Hepatocyte (in vitro differentiated cells): ENCODE results near the gene DNAJC24.

Experiments
- EZH2 ChIP-seq: fragments of 200-600 bp; sonication (generic); IDR thresholded peaks from 2 replicates; pipeline ENCODE4 v1.6.1; 2016; ENCODE audit warnings: antibody characterized with exemption, mild to moderate bottlenecking, borderline replicate concordance
- EZH2phosphoT487 ChIP-seq: fragments of 200-600 bp; sonication (generic); IDR thresholded peaks from one replicate; pipeline ENCODE4 v1.6.1; 2018; ENCODE audit warnings: antibody characterized with exemption, mild to moderate bottlenecking, low read depth, moderate library complexity; ENCODE audit not compliant: unreplicated experiment, severe bottlenecking
- TF ChIP-seq, protein P1 (sequence below): fragments of 200-600 bp; sonication (generic); IDR thresholded peaks from 2 replicates; pipeline ENCODE4 v1.5.1; 2016; ENCODE audit warnings: antibody characterized with exemption, mild to moderate bottlenecking; ENCODE audit not compliant: poor library complexity

DNA sequence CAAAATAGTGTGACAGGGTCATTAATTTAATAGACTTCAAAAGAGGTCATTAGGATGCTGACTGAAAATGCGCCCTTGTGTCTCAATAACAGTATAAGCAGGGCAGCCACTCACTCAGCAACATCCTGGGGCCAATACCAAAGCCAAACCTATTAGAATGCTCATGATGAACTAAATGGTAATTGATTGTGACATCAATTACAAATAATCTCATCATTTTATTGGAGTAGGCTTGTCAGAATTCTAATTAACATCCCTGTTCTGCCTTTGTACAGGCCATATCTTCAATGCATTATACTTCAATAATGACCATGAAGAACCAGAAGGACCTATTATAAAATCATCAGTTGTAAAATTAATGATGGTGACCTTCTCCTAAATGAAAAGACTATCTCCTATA is 64.2 kb downstream of the DNAJC24 start:
- TF ChIP-seq, protein P1, sequence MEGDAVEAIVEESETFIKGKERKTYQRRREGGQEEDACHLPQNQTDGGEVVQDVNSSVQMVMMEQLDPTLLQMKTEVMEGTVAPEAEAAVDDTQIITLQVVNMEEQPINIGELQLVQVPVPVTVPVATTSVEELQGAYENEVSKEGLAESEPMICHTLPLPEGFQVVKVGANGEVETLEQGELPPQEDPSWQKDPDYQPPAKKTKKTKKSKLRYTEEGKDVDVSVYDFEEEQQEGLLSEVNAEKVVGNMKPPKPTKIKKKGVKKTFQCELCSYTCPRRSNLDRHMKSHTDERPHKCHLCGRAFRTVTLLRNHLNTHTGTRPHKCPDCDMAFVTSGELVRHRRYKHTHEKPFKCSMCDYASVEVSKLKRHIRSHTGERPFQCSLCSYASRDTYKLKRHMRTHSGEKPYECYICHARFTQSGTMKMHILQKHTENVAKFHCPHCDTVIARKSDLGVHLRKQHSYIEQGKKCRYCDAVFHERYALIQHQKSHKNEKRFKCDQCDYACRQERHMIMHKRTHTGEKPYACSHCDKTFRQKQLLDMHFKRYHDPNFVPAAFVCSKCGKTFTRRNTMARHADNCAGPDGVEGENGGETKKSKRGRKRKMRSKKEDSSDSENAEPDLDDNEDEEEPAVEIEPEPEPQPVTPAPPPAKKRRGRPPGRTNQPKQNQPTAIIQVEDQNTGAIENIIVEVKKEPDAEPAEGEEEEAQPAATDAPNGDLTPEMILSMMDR, result no peak
- TF ChIP-seq EZH2 (no peak), EZH2phosphoT487 (no peak)
